Smooth muscle cell (in vitro differentiated cells): Measurements from ENCODE around the gene ARMC9. TPM values are rescaled to one million over a fixed set of nuclear protein-coding genes. Genes with fewer than 3 reads are reported as not detected.

ENCODE experiments used
- DNase-seq: peaks from one replicate; lab custom pipeline; 2025; ENCODE audit not compliant: unreplicated experiment; lab: John Stamatoyannopoulos, UW
- H2AFZ ChIP-seq: fragments of 200-600 bp; sonication (generic); 2 replicates; pipeline ENCODE4 v1.6.0; 2016; ENCODE audit warnings: antibody characterized with exemption, low read depth, mild to moderate bottlenecking
- H3F3A ChIP-seq: fragments of 200-600 bp; sonication (generic); 2 replicates; pipeline ENCODE4 v1.6.0; 2017; ENCODE audit warnings: antibody characterized with exemption, low read depth
- H3K27ac ChIP-seq: fragments of 200-600 bp; sonication (generic); 2 replicates; pipeline ENCODE4 v1.5.1; 2016; ENCODE audit warnings: low read depth, mild to moderate bottlenecking
- H3K27me3 ChIP-seq: fragments of 200-600 bp; sonication (generic); 2 replicates; pipeline ENCODE4 v1.6.1; 2016; ENCODE audit warnings: low read depth, mild to moderate bottlenecking
- H3K36me3 ChIP-seq: fragments of 200-600 bp; sonication (generic); 2 replicates; pipeline ENCODE4 v1.5.1; 2016; ENCODE audit warnings: low read depth
- H3K4me1 ChIP-seq: fragments of 200-600 bp; sonication (generic); 2 replicates; pipeline ENCODE4 v1.5.1; 2016; ENCODE audit warnings: low read depth
- H3K4me2 ChIP-seq: fragments of 200-600 bp; sonication (generic); 2 replicates; pipeline ENCODE4 v1.6.0; 2016; ENCODE audit warnings: mild to moderate bottlenecking
- H3K4me3 ChIP-seq: fragments of 200-600 bp; sonication (generic); 2 replicates; pipeline ENCODE4 v1.5.1; 2016; ENCODE audit warnings: mild to moderate bottlenecking
- H3K79me2 ChIP-seq: fragments of 200-600 bp; sonication (generic); 2 replicates; pipeline ENCODE4 v1.6.0; 2016; ENCODE audit warnings: low read depth, mild to moderate bottlenecking
- H3K9ac ChIP-seq: fragments of 200-600 bp; sonication (generic); 2 replicates; pipeline ENCODE4 v1.6.0; 2016; ENCODE audit warnings: low read depth
- H3K9me3 ChIP-seq: fragments of 200-600 bp; sonication (generic); replicated peaks from 2 replicates; pipeline ENCODE4 v1.5.1; 2016; ENCODE audit warnings: low read depth
- H4K20me1 ChIP-seq: fragments of 200-600 bp; sonication (generic); 2 replicates; pipeline ENCODE4 v1.6.0; 2016; ENCODE audit warnings: low read depth
- WGBS: methylation state at CpG from one replicate; pipeline ENCODE4 v1.1.7; 2016; ENCODE audit warnings: low lambda C conversion rate; 5-methylcytosine and 5-hydroxymethylcytosine counted together
- polyA plus RNA-seq: library from polyadenylated mRNA; unstranded; fragments of >200 nt; fragmentation: Nextera tagmentation; extraction: Ambion mirVana; gene quantifications from 2 replicates; pipeline ENCODE4 v1.2.1, GENCODE V29; 2016
- total RNA-seq: library from RNA; depleted of rRNA; stranded (reverse); fragments of >200 nt; gene quantifications from 2 replicates; pipeline ENCODE4 v1.2.3, GENCODE V29; 2014
- TF ChIP-seq, protein P1 (sequence below): fragments of 200-600 bp; sonication (generic); IDR thresholded peaks from 2 replicates; pipeline ENCODE4 v1.5.1; 2017; ENCODE audit warnings: borderline replicate concordance, mild to moderate bottlenecking, antibody characterized with exemption; ENCODE audit not compliant: insufficient read depth, poor library complexity, severe bottlenecking

The ARMC9 gene
- total and polyA plus RNA-seq, 2 experiments from 2014 or later, result 34.7 to 51.0 TPM

DNA sequence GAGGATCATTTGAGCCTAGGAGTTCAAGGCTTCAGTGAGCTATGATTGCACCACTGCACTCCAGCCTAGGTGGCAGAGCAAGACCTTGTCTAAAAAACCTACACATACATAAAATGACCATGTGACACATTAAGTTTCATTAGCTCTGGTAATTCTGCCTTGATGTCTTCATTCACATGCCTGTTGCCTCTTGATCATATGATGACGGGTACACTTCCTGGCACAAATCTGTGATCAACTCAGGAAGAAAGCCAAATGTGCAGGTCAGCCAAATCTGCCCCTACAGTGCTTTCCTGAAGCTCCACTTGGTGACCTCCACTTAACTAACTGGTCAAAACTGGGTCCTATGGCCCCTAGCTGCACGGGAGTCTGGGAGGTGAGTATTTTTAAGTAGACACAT lies 142.7 kb downstream of the ARMC9 start:
- H2AFZ ChIP-seq, result no peak overlapping the region
- H3K36me3 ChIP-seq, result no peaks in the 10 kb centered on the region
- H3K9ac ChIP-seq, result no peak overlapping the region
- TF ChIP-seq, protein P1, sequence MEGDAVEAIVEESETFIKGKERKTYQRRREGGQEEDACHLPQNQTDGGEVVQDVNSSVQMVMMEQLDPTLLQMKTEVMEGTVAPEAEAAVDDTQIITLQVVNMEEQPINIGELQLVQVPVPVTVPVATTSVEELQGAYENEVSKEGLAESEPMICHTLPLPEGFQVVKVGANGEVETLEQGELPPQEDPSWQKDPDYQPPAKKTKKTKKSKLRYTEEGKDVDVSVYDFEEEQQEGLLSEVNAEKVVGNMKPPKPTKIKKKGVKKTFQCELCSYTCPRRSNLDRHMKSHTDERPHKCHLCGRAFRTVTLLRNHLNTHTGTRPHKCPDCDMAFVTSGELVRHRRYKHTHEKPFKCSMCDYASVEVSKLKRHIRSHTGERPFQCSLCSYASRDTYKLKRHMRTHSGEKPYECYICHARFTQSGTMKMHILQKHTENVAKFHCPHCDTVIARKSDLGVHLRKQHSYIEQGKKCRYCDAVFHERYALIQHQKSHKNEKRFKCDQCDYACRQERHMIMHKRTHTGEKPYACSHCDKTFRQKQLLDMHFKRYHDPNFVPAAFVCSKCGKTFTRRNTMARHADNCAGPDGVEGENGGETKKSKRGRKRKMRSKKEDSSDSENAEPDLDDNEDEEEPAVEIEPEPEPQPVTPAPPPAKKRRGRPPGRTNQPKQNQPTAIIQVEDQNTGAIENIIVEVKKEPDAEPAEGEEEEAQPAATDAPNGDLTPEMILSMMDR, result no peak
- H3K27me3 ChIP-seq, result no peaks in the 10 kb centered on the region
- no peak overlapping the region for H3K4me3 ChIP-seq
- no peak overlapping the region for H3K4me2 ChIP-seq
- H3K79me2 ChIP-seq, result no peaks in the 10 kb centered on the region
- H3K4me1 ChIP-seq, result peaks cover 19% of the 10 kb centered on the region
- 95% methylated on average over 2 of the region's 2 CpGs for WGBS
- no peaks in the 10 kb centered on the region for H3F3A ChIP-seq
- no peaks in the 10 kb centered on the region for H3K9me3 ChIP-seq
- DNase-seq, result no peak
- H4K20me1 ChIP-seq, result no peaks in the 10 kb centered on the region
- no peak overlapping the region for H3K27ac ChIP-seq

DNA sequence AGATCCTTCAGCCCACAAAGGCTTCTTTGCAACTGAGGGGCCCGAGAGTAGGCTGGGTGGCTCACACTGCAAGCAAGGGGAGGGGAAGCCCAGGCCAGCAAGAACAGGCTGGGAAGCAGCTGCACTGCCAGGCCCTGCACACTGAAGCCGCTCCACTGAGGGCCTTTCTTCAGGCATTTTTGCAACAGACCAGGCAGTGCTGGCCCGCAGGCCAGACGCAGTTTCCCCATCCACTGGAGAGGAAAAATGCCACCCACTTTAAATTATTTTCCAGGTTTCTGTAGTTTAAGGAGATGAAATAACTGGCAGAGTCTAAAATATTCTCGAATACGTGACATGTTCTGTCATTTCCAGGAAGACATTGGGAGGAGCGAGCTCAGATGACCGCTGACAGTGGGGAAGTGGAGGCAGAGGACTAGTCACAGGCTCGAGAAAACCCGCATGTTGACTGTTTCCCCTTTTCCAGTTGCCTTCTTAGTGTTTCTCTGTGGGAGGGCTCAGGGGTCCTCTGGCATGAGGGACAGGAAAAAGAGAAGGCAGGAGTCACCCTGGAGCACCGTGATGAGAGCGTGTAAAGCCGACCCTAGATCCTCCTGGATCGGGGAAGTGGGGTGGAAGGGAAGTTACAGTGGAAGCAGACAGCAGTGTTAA lies 143.8 kb downstream of the ARMC9 start:
- DNase-seq, result no peak
- Histone ChIP-seq H2AFZ (no peak overlapping the region), H3K36me3 (no peaks in the 10 kb centered on the region), H3K27me3 (no peaks in the 10 kb centered on the region), H3K4me2 (no peak overlapping the region), H3F3A (no peaks in the 10 kb centered on the region), H3K79me2 (no peaks in the 10 kb centered on the region), H3K27ac (no peak overlapping the region), H4K20me1 (no peaks in the 10 kb centered on the region), H3K4me1 (peaks cover 19% of the 10 kb centered on the region), H3K4me3 (no peak overlapping the region), H3K9me3 (no peaks in the 10 kb centered on the region), H3K9ac (no peak overlapping the region)
- WGBS, result 88% methylated on average over 14 of the region's 14 CpGs
- TF ChIP-seq, protein P1, result no peak

DNA sequence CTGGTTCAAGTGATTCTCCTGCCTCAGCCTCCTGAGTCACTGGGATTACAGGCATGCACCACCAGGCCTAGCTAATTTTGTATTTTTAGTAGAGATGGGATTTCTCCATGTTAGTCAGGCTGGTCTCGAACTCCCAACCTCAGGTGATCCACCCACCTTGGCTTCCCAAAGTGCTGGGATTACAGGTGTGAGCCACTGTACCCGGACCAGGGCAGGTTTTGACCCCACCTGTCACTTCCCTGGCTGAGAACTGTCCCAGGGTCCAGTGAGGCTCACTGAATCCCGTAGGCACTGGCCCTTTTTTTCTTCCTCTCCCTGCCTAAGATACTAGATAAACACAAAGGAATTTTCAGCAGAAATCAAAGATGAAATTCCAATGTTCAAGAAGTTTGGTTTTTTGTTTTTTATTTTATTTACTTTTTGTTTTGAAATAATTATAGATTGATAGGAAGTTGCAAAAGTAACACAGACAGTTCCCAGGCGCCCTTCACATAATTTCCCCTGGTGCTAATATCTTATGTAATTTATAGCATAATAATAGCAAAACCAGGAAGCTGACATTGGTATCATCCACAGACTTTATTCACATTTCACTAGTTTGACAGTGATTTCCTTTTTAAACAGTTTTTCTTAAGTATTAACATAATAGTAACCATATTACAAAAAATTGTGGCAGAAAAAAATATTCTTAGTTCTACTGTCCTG lies 144.7 kb downstream of the ARMC9 start:
- H3K4me2 ChIP-seq, result no peak overlapping the region
- no peaks in the 10 kb centered on the region for H4K20me1 ChIP-seq
- 98% methylated on average over 4 of the region's 4 CpGs for WGBS
- TF ChIP-seq, protein P1, result no peak
- H3F3A ChIP-seq, result no peaks in the 10 kb centered on the region
- H3K4me3 ChIP-seq, result no peak overlapping the region
- no peak overlapping the region for H3K27ac ChIP-seq
- no peaks in the 10 kb centered on the region for H3K79me2 ChIP-seq
- no peak overlapping the region for H3K9ac ChIP-seq
- no peaks in the 10 kb centered on the region for H3K36me3 ChIP-seq
- H2AFZ ChIP-seq, result no peak overlapping the region
- H3K27me3 ChIP-seq, result no peaks in the 10 kb centered on the region
- peaks cover 19% of the 10 kb centered on the region for H3K4me1 ChIP-seq
- no peaks in the 10 kb centered on the region for H3K9me3 ChIP-seq
- DNase-seq, result no peak
